ENCODE measurements around the gene TAF9B.

- TF ChIP-seq, protein P1, sequence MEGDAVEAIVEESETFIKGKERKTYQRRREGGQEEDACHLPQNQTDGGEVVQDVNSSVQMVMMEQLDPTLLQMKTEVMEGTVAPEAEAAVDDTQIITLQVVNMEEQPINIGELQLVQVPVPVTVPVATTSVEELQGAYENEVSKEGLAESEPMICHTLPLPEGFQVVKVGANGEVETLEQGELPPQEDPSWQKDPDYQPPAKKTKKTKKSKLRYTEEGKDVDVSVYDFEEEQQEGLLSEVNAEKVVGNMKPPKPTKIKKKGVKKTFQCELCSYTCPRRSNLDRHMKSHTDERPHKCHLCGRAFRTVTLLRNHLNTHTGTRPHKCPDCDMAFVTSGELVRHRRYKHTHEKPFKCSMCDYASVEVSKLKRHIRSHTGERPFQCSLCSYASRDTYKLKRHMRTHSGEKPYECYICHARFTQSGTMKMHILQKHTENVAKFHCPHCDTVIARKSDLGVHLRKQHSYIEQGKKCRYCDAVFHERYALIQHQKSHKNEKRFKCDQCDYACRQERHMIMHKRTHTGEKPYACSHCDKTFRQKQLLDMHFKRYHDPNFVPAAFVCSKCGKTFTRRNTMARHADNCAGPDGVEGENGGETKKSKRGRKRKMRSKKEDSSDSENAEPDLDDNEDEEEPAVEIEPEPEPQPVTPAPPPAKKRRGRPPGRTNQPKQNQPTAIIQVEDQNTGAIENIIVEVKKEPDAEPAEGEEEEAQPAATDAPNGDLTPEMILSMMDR (conservative IDR thresholded peaks at IDR 0.05) = no peak
- no peak for TF ChIP-seq ZFX (IDR thresholded peaks at IDR 0.05)
Measured at GRCh38 chrX:78118628-78119027, 20.8 kb downstream of the TAF9B start.

Measured in C4-2B (cell line).